ENCODE measurements around the gene POLL.

GRCh38 chr10:101585841-101586240, 2.2 kb downstream of the POLL start:
- TF ChIP-seq, protein P1, sequence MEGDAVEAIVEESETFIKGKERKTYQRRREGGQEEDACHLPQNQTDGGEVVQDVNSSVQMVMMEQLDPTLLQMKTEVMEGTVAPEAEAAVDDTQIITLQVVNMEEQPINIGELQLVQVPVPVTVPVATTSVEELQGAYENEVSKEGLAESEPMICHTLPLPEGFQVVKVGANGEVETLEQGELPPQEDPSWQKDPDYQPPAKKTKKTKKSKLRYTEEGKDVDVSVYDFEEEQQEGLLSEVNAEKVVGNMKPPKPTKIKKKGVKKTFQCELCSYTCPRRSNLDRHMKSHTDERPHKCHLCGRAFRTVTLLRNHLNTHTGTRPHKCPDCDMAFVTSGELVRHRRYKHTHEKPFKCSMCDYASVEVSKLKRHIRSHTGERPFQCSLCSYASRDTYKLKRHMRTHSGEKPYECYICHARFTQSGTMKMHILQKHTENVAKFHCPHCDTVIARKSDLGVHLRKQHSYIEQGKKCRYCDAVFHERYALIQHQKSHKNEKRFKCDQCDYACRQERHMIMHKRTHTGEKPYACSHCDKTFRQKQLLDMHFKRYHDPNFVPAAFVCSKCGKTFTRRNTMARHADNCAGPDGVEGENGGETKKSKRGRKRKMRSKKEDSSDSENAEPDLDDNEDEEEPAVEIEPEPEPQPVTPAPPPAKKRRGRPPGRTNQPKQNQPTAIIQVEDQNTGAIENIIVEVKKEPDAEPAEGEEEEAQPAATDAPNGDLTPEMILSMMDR (conservative IDR thresholded peaks at IDR 0.05; ENCODE audit: low read depth, low read length): no peak
- TF ChIP-seq EZH2 (IDR thresholded peaks at IDR 0.05; ENCODE audit: borderline replicate concordance, low read depth, low read length, poor library complexity, severe bottlenecking): no peak
